HepG2 (cell line): Measurements from ENCODE around the gene SIGLEC1. TPM values are rescaled to one million over a fixed set of nuclear protein-coding genes. Genes with fewer than 3 reads are reported as not detected.

Experiments used
- ARHGAP35 ChIP-seq: sonication (generic); formaldehyde crosslinking; IDR thresholded peaks from 2 replicates; pipeline ENCODE4 v1.9.0; 2022; ENCODE audit warnings: mild to moderate bottlenecking, inconsistent platforms, moderate library complexity, missing genetic modification reagents, borderline replicate concordance
- BCL3 ChIP-seq: sonication (generic); formaldehyde crosslinking; IDR thresholded peaks from 2 replicates; pipeline ENCODE4 v1.5.1; 2020; ENCODE audit warnings: mild to moderate bottlenecking, missing genetic modification reagents, moderate library complexity
- GZF1 ChIP-seq: sonication (generic); formaldehyde crosslinking; IDR thresholded peaks from 2 replicates; pipeline ENCODE4 v1.5.1; 2020; ENCODE audit warnings: mild to moderate bottlenecking, missing genetic modification reagents
- MAFF ChIP-seq: IDR thresholded peaks from 2 replicates; pipeline ENCODE4 v1.6.1; 2011; ENCODE audit warnings: low read depth, low read length, improper control_type of control experiment
- NRL ChIP-seq: sonication (generic); formaldehyde crosslinking; IDR thresholded peaks from 2 replicates; pipeline ENCODE4 v1.5.0; 2020; ENCODE audit warnings: missing genetic modification reagents, mild to moderate bottlenecking, moderate library complexity, borderline replicate concordance
- PLRG1 ChIP-seq: fragments of 450-650 bp; conservative IDR thresholded peaks from 2 replicates; pipeline ENCODE4 v1.6.1; 2016
- RARA ChIP-seq: IDR thresholded peaks from 2 replicates; pipeline ENCODE4 v1.6.1; 2016; ENCODE audit warnings: missing genetic modification reagents, missing compliant biosample characterization
- YEATS2 ChIP-seq: sonication (generic); formaldehyde crosslinking; IDR thresholded peaks from 2 replicates; pipeline ENCODE4 v1.4.0; 2020; ENCODE audit warnings: missing genetic modification reagents, borderline replicate concordance
- ZBTB49 ChIP-seq: sonication (generic); formaldehyde crosslinking; IDR thresholded peaks from 2 replicates; pipeline ENCODE4 v1.4.0; 2020; ENCODE audit warnings: missing genetic modification reagents, borderline replicate concordance
- ZFP82 ChIP-seq: sonication (generic); formaldehyde crosslinking; IDR thresholded peaks from 2 replicates; pipeline ENCODE4 v1.5.1; 2020; ENCODE audit warnings: mild to moderate bottlenecking, missing genetic modification reagents, borderline replicate concordance
- ZNF644 ChIP-seq: IDR thresholded peaks from 2 replicates; pipeline ENCODE4 v1.6.1; 2016; ENCODE audit warnings: low read depth
- ZNF780A ChIP-seq: sonication (generic); formaldehyde crosslinking; IDR thresholded peaks from 2 replicates; pipeline ENCODE4 v1.8.0; 2022; ENCODE audit warnings: mild to moderate bottlenecking, missing genetic modification reagents, moderate library complexity
- ZNF891 ChIP-seq: sonication (generic); formaldehyde crosslinking; IDR thresholded peaks from 2 replicates; pipeline ENCODE4 v1.5.0; 2020; ENCODE audit warnings: mild to moderate bottlenecking, missing genetic modification reagents
- polyA plus RNA-seq, 8 experiments: library from polyadenylated mRNA; depleted of rRNA in 3 of 8; stranded (reverse) in 7 of 8; unstranded in 1 of 8; fragments of >200 nt; fragmentation: Illumina TruSeq in 4 of 8; extraction: Trizol in 4 of 8; gene quantifications; 2 replicates each; pipeline versions ENCODE4 v1.2.1 to v1.2.3, GENCODE V29; 2011 to 2016; ENCODE audit warnings: low read depth in 4 of 8, missing spikeins in 1 of 8, mixed read lengths in 1 of 8; ENCODE audit not compliant: insufficient read depth in 1 of 8
- total RNA-seq, 5 experiments: library from RNA; depleted of rRNA; stranded (reverse); fragments of >200 nt; fragmentation: Illumina TruSeq; extraction: Trizol; gene quantifications; 2 replicates each; pipeline ENCODE4 v1.2.3, GENCODE V29; 2016; ENCODE audit warnings: low read depth in 1 of 5
- TF ChIP-seq, protein P1 (sequence below): sonication (generic); formaldehyde crosslinking; IDR thresholded peaks from 2 replicates; pipeline ENCODE4 v1.4.0; 2020; ENCODE audit warnings: missing genetic modification reagents
- TF ChIP-seq, protein P2 (sequence below): sonication (generic); formaldehyde crosslinking; IDR thresholded peaks from 2 replicates; pipeline ENCODE4 v1.4.0; 2020; ENCODE audit warnings: mild to moderate bottlenecking, missing genetic modification reagents, borderline replicate concordance
- TF ChIP-seq, protein P3 (sequence below): sonication (generic); formaldehyde crosslinking; IDR thresholded peaks from 2 replicates; pipeline ENCODE4 v1.8.0; 2022; ENCODE audit warnings: mild to moderate bottlenecking, missing genetic modification reagents, borderline replicate concordance
- TF ChIP-seq, protein P4 (sequence below): sonication (generic); formaldehyde crosslinking; IDR thresholded peaks from 2 replicates; pipeline ENCODE4 v1.5.1; 2020; ENCODE audit warnings: missing genetic modification reagents, mild to moderate bottlenecking, borderline replicate concordance

Gene SIGLEC1
- total and polyA plus RNA-seq, 2 of the 13 experiments (the other 11 are each of a cell fraction or from before 2014, with no cell fraction given), result 0.01 TPM; not detected in 1

- TF ChIP-seq, protein P1, sequence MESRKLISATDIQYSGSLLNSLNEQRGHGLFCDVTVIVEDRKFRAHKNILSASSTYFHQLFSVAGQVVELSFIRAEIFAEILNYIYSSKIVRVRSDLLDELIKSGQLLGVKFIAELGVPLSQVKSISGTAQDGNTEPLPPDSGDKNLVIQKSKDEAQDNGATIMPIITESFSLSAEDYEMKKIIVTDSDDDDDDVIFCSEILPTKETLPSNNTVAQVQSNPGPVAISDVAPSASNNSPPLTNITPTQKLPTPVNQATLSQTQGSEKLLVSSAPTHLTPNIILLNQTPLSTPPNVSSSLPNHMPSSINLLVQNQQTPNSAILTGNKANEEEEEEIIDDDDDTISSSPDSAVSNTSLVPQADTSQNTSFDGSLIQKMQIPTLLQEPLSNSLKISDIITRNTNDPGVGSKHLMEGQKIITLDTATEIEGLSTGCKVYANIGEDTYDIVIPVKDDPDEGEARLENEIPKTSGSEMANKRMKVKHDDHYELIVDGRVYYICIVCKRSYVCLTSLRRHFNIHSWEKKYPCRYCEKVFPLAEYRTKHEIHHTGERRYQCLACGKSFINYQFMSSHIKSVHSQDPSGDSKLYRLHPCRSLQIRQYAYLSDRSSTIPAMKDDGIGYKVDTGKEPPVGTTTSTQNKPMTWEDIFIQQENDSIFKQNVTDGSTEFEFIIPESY (CRISPR knock-in tag), result peak; percentile 80
- TF ChIP-seq, protein P2, sequence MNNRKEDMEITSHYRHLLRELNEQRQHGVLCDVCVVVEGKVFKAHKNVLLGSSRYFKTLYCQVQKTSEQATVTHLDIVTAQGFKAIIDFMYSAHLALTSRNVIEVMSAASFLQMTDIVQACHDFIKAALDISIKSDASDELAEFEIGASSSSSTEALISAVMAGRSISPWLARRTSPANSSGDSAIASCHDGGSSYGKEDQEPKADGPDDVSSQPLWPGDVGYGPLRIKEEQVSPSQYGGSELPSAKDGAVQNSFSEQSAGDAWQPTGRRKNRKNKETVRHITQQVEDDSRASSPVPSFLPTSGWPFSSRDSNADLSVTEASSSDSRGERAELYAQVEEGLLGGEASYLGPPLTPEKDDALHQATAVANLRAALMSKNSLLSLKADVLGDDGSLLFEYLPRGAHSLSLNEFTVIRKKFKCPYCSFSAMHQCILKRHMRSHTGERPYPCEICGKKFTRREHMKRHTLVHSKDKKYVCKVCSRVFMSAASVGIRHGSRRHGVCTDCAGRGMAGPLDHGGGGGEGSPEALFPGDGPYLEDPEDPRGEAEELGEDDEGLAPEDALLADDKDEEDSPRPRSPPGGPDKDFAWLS (CRISPR knock-in tag), result no peak
- TF ChIP-seq ZFP82 (CRISPR knock-in tag), result 0 out of 2 replicates have a peak, but pooled peaks have one; percentile 33
- TF ChIP-seq ZNF891 (CRISPR knock-in tag), result peak; percentile 80
- TF ChIP-seq GZF1 (CRISPR knock-in tag), result peak; percentile 88; the same call in 1 of the 2 replicates
- no peak for TF ChIP-seq NRL (CRISPR knock-in tag)
- no peak for TF ChIP-seq YEATS2 (CRISPR knock-in tag)
- no peak for TF ChIP-seq ZNF644
- TF ChIP-seq MAFF, result no peak
- TF ChIP-seq, protein P3, sequence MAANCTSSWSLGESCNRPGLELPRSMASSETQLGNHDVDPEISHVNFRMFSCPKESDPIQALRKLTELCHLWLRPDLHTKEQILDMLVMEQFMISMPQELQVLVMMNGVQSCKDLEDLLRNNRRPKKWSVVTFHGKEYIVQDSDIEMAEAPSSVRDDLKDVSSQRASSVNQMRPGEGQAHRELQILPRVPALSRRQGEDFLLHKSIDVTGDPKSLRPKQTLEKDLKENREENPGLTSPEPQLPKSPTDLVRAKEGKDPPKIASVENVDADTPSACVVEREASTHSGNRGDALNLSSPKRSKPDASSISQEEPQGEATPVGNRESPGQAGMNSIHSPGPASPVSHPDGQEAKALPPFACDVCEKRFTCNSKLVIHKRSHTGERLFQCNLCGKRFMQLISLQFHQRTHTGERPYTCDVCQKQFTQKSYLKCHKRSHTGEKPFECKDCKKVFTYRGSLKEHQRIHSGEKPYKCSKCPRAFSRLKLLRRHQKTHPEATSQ (CRISPR knock-in tag), result no peak
- TF ChIP-seq BCL3, result peak; percentile 78
- TF ChIP-seq RARA (CRISPR knock-in tag), result 0 out of 2 replicates have a peak, but pooled peaks have one; percentile 8
- TF ChIP-seq ZNF780A, result no peak
- peak; percentile 52; the same call in 1 of the 2 replicates for TF ChIP-seq ARHGAP35 (CRISPR knock-in tag)
- no peak; the same call in 1 of the 2 replicates for TF ChIP-seq ZBTB49
- TF ChIP-seq, protein P4, sequence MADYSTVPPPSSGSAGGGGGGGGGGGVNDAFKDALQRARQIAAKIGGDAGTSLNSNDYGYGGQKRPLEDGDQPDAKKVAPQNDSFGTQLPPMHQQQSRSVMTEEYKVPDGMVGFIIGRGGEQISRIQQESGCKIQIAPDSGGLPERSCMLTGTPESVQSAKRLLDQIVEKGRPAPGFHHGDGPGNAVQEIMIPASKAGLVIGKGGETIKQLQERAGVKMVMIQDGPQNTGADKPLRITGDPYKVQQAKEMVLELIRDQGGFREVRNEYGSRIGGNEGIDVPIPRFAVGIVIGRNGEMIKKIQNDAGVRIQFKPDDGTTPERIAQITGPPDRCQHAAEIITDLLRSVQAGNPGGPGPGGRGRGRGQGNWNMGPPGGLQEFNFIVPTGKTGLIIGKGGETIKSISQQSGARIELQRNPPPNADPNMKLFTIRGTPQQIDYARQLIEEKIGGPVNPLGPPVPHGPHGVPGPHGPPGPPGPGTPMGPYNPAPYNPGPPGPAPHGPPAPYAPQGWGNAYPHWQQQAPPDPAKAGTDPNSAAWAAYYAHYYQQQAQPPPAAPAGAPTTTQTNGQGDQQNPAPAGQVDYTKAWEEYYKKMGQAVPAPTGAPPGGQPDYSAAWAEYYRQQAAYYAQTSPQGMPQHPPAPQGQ (CRISPR knock-in tag), result no peak
- TF ChIP-seq PLRG1, result no peak
Measured at GRCh38 chr20:3749689-3750531, 37.5 kb upstream of the SIGLEC1 start (continued).
